ENCODE measurements around the gene MYO1E.

MYO1E gene

GRCh38 chr15:59271595-59272201 is 101.0 kb downstream of the MYO1E start:
- Histone ChIP-seq H3K9me3 (ENCODE audit: control insufficient read depth in 1 of 2, low read length in 2 of 2) (no peaks in the 10 kb centered on the region), H3K9ac (ENCODE audit: low read depth in 1 of 2, low read length in 2 of 2) (no peak overlapping the region), H3K27ac (ENCODE audit: low read depth, low read length) (no peak overlapping the region), H3K27me3 (ENCODE audit: control insufficient read depth in 1 of 2, insufficient read depth in 2 of 2, low read length in 2 of 2) (no peaks in the 10 kb centered on the region), H3K36me3 (ENCODE audit: control insufficient read depth in 1 of 2, insufficient read depth in 2 of 2, low read length in 2 of 2) (peaks cover 0 to 3% of the 10 kb centered on the region in 2 donors), H3K4me3 (ENCODE audit: low read depth in 1 of 2, low read length in 2 of 2) (no peak overlapping the region), H3K4me1 (ENCODE audit: control insufficient read depth in 1 of 2, insufficient read depth in 2 of 2, low read length in 2 of 2) (peaks cover 25 to 50% of the 10 kb centered on the region in 2 donors)

GRCh38 chr15:59268852-59269407 is 103.7 kb downstream of the MYO1E start:
- no peak overlapping the region for H3K27ac ChIP-seq (ENCODE audit: low read depth, low read length)
- H3K9ac ChIP-seq (ENCODE audit: low read depth in 1 of 2, low read length in 2 of 2): no peak overlapping the region
- H3K4me3 ChIP-seq (ENCODE audit: low read depth in 1 of 2, low read length in 2 of 2): no peak overlapping the region
- no peaks in the 10 kb centered on the region for H3K9me3 ChIP-seq (ENCODE audit: control insufficient read depth in 1 of 2, low read length in 2 of 2)
- H3K4me1 ChIP-seq (ENCODE audit: control insufficient read depth in 1 of 2, insufficient read depth in 2 of 2, low read length in 2 of 2): peaks cover 15 to 23% of the 10 kb centered on the region in 2 donors
- H3K36me3 ChIP-seq (ENCODE audit: control insufficient read depth in 1 of 2, insufficient read depth in 2 of 2, low read length in 2 of 2): peaks cover 0 to 3% of the 10 kb centered on the region in 2 donors
- H3K27me3 ChIP-seq (ENCODE audit: control insufficient read depth in 1 of 2, insufficient read depth in 2 of 2, low read length in 2 of 2): no peaks in the 10 kb centered on the region

- no peaks in the 10 kb centered on the region for H3K9me3 ChIP-seq (ENCODE audit: control insufficient read depth in 1 of 2, low read length in 2 of 2)
- H3K4me1 ChIP-seq (ENCODE audit: control insufficient read depth in 1 of 2, insufficient read depth in 2 of 2, low read length in 2 of 2): peaks cover 15 to 18% of the 10 kb centered on the region in 2 donors
- no peak overlapping the region for H3K27ac ChIP-seq (ENCODE audit: low read depth, low read length)
- H3K4me3 ChIP-seq (ENCODE audit: low read depth in 1 of 2, low read length in 2 of 2): no peak overlapping the region
- no peak overlapping the region for H3K9ac ChIP-seq (ENCODE audit: low read depth in 1 of 2, low read length in 2 of 2)
- H3K27me3 ChIP-seq (ENCODE audit: control insufficient read depth in 1 of 2, insufficient read depth in 2 of 2, low read length in 2 of 2): no peaks in the 10 kb centered on the region
- H3K36me3 ChIP-seq (ENCODE audit: control insufficient read depth in 1 of 2, insufficient read depth in 2 of 2, low read length in 2 of 2): peaks cover 0 to 3% of the 10 kb centered on the region in 2 donors
These were observed 104.4 kb downstream of the MYO1E start for GRCh38 chr15:59268168-59268851.

GRCh38 chr15:59266028-59266427 is 106.6 kb downstream of the MYO1E start:
- Histone ChIP-seq H3K9me3 (ENCODE audit: control insufficient read depth in 1 of 2, low read length in 2 of 2) (no peaks in the 10 kb centered on the region), H3K27me3 (ENCODE audit: control insufficient read depth in 1 of 2, insufficient read depth in 2 of 2, low read length in 2 of 2) (no peaks in the 10 kb centered on the region), H3K4me1 (ENCODE audit: control insufficient read depth in 1 of 2, insufficient read depth in 2 of 2, low read length in 2 of 2) (peaks cover 0 to 8% of the 10 kb centered on the region in 2 donors), H3K4me3 (ENCODE audit: low read depth in 1 of 2, low read length in 2 of 2) (no peak overlapping the region), H3K27ac (ENCODE audit: low read depth, low read length) (no peak overlapping the region), H3K36me3 (ENCODE audit: control insufficient read depth in 1 of 2, insufficient read depth in 2 of 2, low read length in 2 of 2) (peaks cover 0 to 3% of the 10 kb centered on the region in 2 donors), H3K9ac (ENCODE audit: low read depth in 1 of 2, low read length in 2 of 2) (no peak overlapping the region)

GRCh38 chr15:59262316-59262715 is 110.4 kb downstream of the MYO1E start:
- no peak overlapping the region for H3K27ac ChIP-seq (ENCODE audit: low read depth, low read length)
- H3K4me3 ChIP-seq (ENCODE audit: low read depth in 1 of 2, low read length in 2 of 2): no peak overlapping the region
- peaks cover 13 to 14% of the 10 kb centered on the region in 2 donors for H3K4me1 ChIP-seq (ENCODE audit: control insufficient read depth in 1 of 2, insufficient read depth in 2 of 2, low read length in 2 of 2)
- no peaks in the 10 kb centered on the region for H3K36me3 ChIP-seq (ENCODE audit: control insufficient read depth in 1 of 2, insufficient read depth in 2 of 2, low read length in 2 of 2)
- H3K27me3 ChIP-seq (ENCODE audit: control insufficient read depth in 1 of 2, insufficient read depth in 2 of 2, low read length in 2 of 2): no peaks in the 10 kb centered on the region
- no peak overlapping the region for H3K9ac ChIP-seq (ENCODE audit: low read depth in 1 of 2, low read length in 2 of 2)
- no peaks in the 10 kb centered on the region for H3K9me3 ChIP-seq (ENCODE audit: control insufficient read depth in 1 of 2, low read length in 2 of 2)

GRCh38 chr15:59260090-59260489 is 112.6 kb downstream of the MYO1E start:
- H3K27me3 ChIP-seq (ENCODE audit: control insufficient read depth in 1 of 2, insufficient read depth in 2 of 2, low read length in 2 of 2): no peaks in the 10 kb centered on the region
- H3K27ac ChIP-seq (ENCODE audit: low read depth, low read length): no peak overlapping the region
- H3K36me3 ChIP-seq (ENCODE audit: control insufficient read depth in 1 of 2, insufficient read depth in 2 of 2, low read length in 2 of 2): no peaks in the 10 kb centered on the region
- H3K9ac ChIP-seq (ENCODE audit: low read depth in 1 of 2, low read length in 2 of 2): peak overlapping the region in 1 of 2 donors; percentile 15
- H3K9me3 ChIP-seq (ENCODE audit: control insufficient read depth in 1 of 2, low read length in 2 of 2): no peaks in the 10 kb centered on the region
- H3K4me1 ChIP-seq (ENCODE audit: control insufficient read depth in 1 of 2, insufficient read depth in 2 of 2, low read length in 2 of 2): peaks cover 14 to 24% of the 10 kb centered on the region in 2 donors
- no peak overlapping the region for H3K4me3 ChIP-seq (ENCODE audit: low read depth in 1 of 2, low read length in 2 of 2)

- Histone ChIP-seq H3K9me3 (ENCODE audit: control insufficient read depth in 1 of 2, low read length in 2 of 2) (no peaks in the 10 kb centered on the region), H3K9ac (ENCODE audit: low read depth in 1 of 2, low read length in 2 of 2) (no peak overlapping the region), H3K4me3 (ENCODE audit: low read depth in 1 of 2, low read length in 2 of 2) (no peak overlapping the region), H3K4me1 (ENCODE audit: control insufficient read depth in 1 of 2, insufficient read depth in 2 of 2, low read length in 2 of 2) (peaks cover 14 to 24% of the 10 kb centered on the region in 2 donors), H3K27ac (ENCODE audit: low read depth, low read length) (no peak overlapping the region), H3K27me3 (ENCODE audit: control insufficient read depth in 1 of 2, insufficient read depth in 2 of 2, low read length in 2 of 2) (no peaks in the 10 kb centered on the region), H3K36me3 (ENCODE audit: control insufficient read depth in 1 of 2, insufficient read depth in 2 of 2, low read length in 2 of 2) (no peaks in the 10 kb centered on the region)
These were observed 113.3 kb downstream of the MYO1E start for GRCh38 chr15:59259137-59259943.

GRCh38 chr15:59258317-59258716 is 114.4 kb downstream of the MYO1E start:
- no peaks in the 10 kb centered on the region for H3K36me3 ChIP-seq (ENCODE audit: control insufficient read depth in 1 of 2, insufficient read depth in 2 of 2, low read length in 2 of 2)
- H3K27me3 ChIP-seq (ENCODE audit: control insufficient read depth in 1 of 2, insufficient read depth in 2 of 2, low read length in 2 of 2): no peaks in the 10 kb centered on the region
- no peak overlapping the region for H3K9ac ChIP-seq (ENCODE audit: low read depth in 1 of 2, low read length in 2 of 2)
- H3K9me3 ChIP-seq (ENCODE audit: control insufficient read depth in 1 of 2, low read length in 2 of 2): no peaks in the 10 kb centered on the region
- no peak overlapping the region for H3K27ac ChIP-seq (ENCODE audit: low read depth, low read length)
- H3K4me1 ChIP-seq (ENCODE audit: control insufficient read depth in 1 of 2, insufficient read depth in 2 of 2, low read length in 2 of 2): peaks cover 14 to 24% of the 10 kb centered on the region in 2 donors
- no peak overlapping the region for H3K4me3 ChIP-seq (ENCODE audit: low read depth in 1 of 2, low read length in 2 of 2)

GRCh38 chr15:59257140-59257539 is 115.5 kb downstream of the MYO1E start:
- Histone ChIP-seq H3K4me1 (ENCODE audit: control insufficient read depth in 1 of 2, insufficient read depth in 2 of 2, low read length in 2 of 2) (peaks cover 14 to 24% of the 10 kb centered on the region in 2 donors), H3K27me3 (ENCODE audit: control insufficient read depth in 1 of 2, insufficient read depth in 2 of 2, low read length in 2 of 2) (no peaks in the 10 kb centered on the region), H3K9ac (ENCODE audit: low read depth in 1 of 2, low read length in 2 of 2) (peak overlapping the region in 1 of 2 donors; percentile 16), H3K36me3 (ENCODE audit: control insufficient read depth in 1 of 2, insufficient read depth in 2 of 2, low read length in 2 of 2) (no peaks in the 10 kb centered on the region), H3K27ac (ENCODE audit: low read depth, low read length) (no peak overlapping the region), H3K9me3 (ENCODE audit: control insufficient read depth in 1 of 2, low read length in 2 of 2) (no peaks in the 10 kb centered on the region), H3K4me3 (ENCODE audit: low read depth in 1 of 2, low read length in 2 of 2) (no peak overlapping the region)

- Histone ChIP-seq H3K27me3 (ENCODE audit: control insufficient read depth in 1 of 2, insufficient read depth in 2 of 2, low read length in 2 of 2) (no peaks in the 10 kb centered on the region), H3K4me3 (ENCODE audit: low read depth in 1 of 2, low read length in 2 of 2) (no peak overlapping the region), H3K9me3 (ENCODE audit: control insufficient read depth in 1 of 2, low read length in 2 of 2) (no peaks in the 10 kb centered on the region), H3K36me3 (ENCODE audit: control insufficient read depth in 1 of 2, insufficient read depth in 2 of 2, low read length in 2 of 2) (no peaks in the 10 kb centered on the region), H3K9ac (ENCODE audit: low read depth in 1 of 2, low read length in 2 of 2) (no peak overlapping the region), H3K27ac (ENCODE audit: low read depth, low read length) (no peak overlapping the region), H3K4me1 (ENCODE audit: control insufficient read depth in 1 of 2, insufficient read depth in 2 of 2, low read length in 2 of 2) (peaks cover 14 to 24% of the 10 kb centered on the region in 2 donors)
These were observed 116.2 kb downstream of the MYO1E start for GRCh38 chr15:59256482-59256881.

Measured in duodenal mucosa (tissue), 2 donors.